Measurements from ENCODE around the gene RTKN2. TPM values are rescaled to one million over a fixed set of nuclear protein-coding genes. Genes with fewer than 3 reads are reported as not detected.

RTKN2 gene
- total RNA-seq, 2 experiments from 2014 or later = 2.2 to 2.6 TPM

- no peaks in the 10 kb centered on the region for H3K9me3 Mint-ChIP-seq (ENCODE audit: insufficient read depth)
- no peak overlapping the region for H3K27ac Mint-ChIP-seq
- ChIA-PET CTCF (interaction anchor here (1.9 to 2.3 kb wide), 2 partner anchors 27 to 178 kb away, joined by 6 to 9 read pairs; no protein-coding TSS in a partner anchor), POLR2A (no interaction called here)
- H3K27me3 Mint-ChIP-seq (ENCODE audit: low read depth) = no peaks in the 10 kb centered on the region
- no peak overlapping the region for H3K4me3 Mint-ChIP-seq
- DNase-seq = no peak
- ATAC-seq = no peak
- no peaks in the 10 kb centered on the region for H3K4me1 Mint-ChIP-seq (ENCODE audit: low read depth)
- no peaks in the 10 kb centered on the region for H3K36me3 Mint-ChIP-seq (ENCODE audit: low read depth)
Observed at GRCh38 chr10:62217683-62218082, 51.0 kb downstream of the RTKN2 start.

DNA sequence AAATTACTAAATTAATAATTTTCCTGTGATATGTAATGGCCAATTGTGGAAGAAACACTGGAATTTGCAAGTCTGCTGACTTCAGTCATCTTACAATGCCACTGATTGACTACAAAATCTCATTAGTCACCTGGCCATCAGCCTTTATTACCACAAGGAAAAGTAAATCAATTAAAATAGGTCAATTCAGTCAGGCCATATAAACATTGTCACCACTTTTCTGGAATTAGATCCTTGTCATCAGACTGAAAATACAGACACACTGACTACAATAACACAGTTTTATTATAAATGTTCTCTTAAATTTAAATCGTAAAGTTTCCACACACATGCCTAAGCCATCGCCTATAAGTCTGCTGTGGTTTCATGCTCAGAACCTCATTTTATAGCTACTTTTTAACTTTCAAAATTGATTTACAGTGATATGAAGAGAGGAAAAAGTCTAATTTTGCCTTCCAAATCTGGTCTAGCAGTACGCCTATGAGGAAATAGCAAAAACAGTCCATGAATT lies 54.2 kb downstream of the RTKN2 start:
- H3K27me3 Mint-ChIP-seq (ENCODE audit: low read depth) = no peaks in the 10 kb centered on the region
- peaks cover 3% of the 10 kb centered on the region for H3K9me3 Mint-ChIP-seq (ENCODE audit: insufficient read depth)
- H3K4me1 Mint-ChIP-seq (ENCODE audit: low read depth) = no peaks in the 10 kb centered on the region
- ChIA-PET POLR2A (no interaction called here), CTCF (no interaction called here)
- H3K4me3 Mint-ChIP-seq = no peak overlapping the region
- no peak overlapping the region for H3K27ac Mint-ChIP-seq
- peaks cover 2% of the 10 kb centered on the region for H3K36me3 Mint-ChIP-seq (ENCODE audit: low read depth)
- no peak for DNase-seq
- no peak for ATAC-seq

- H3K36me3 Mint-ChIP-seq (ENCODE audit: low read depth) = peaks cover 14% of the 10 kb centered on the region
Observed at GRCh38 chr10:62205750-62206399, 62.8 kb downstream of the RTKN2 start.

DNA sequence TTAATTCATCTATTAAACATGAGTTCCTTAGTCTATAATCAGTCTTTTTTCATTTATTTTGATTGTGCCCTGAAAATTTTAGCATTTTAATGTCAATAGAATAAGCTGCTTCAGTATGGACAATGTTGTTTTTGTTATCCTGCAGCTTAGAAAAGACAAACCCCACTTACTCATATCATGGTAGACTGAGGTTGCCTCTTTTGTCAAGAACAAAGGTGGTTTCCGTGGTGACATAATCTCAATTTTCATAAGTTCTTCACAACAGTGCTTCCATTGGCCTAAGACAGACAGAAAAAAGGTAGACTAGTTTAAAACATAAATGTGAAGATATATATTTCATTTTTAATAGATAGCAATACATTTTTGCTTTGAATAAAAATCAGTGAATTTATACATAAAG lies 69.1 kb downstream of the RTKN2 start:
- DNase-seq (no peak), ATAC-seq (peak; percentile 98)
- Mint-ChIP-seq H3K4me3 (no peak overlapping the region), H3K36me3 (ENCODE audit: low read depth) (peaks cover 19% of the 10 kb centered on the region), H3K27ac (peak overlapping the region; percentile 37), H3K27me3 (ENCODE audit: low read depth) (no peaks in the 10 kb centered on the region), H3K9me3 (ENCODE audit: insufficient read depth) (peaks cover 5% of the 10 kb centered on the region), H3K4me1 (ENCODE audit: low read depth) (peaks cover 28% of the 10 kb centered on the region)
- POLR2A ChIA-PET = interaction anchor here (0.6 to 1.6 kb wide), 4 partner anchors 16 to 152 kb away, joined by 3 to 8 read pairs (median 3); no protein-coding TSS in a partner anchor
- CTCF ChIA-PET = interaction anchor here (0.8 to 1.9 kb wide), 6 partner anchors 9 to 161 kb away, joined by 3 to 12 read pairs (median 4); no protein-coding TSS in a partner anchor

More at GRCh38 chr10:62205750-62206399, 62.8 kb downstream of the RTKN2 start:
- Mint-ChIP-seq H3K27me3 (ENCODE audit: low read depth) (no peaks in the 10 kb centered on the region), H3K4me3 (no peak overlapping the region), H3K4me1 (ENCODE audit: low read depth) (peaks cover 1% of the 10 kb centered on the region), H3K27ac (no peak overlapping the region), H3K9me3 (ENCODE audit: insufficient read depth) (peaks cover 16% of the 10 kb centered on the region)
- DNase-seq (no peak), ATAC-seq (no peak)
- ChIA-PET POLR2A (no interaction called here), CTCF (no interaction called here)

DNA sequence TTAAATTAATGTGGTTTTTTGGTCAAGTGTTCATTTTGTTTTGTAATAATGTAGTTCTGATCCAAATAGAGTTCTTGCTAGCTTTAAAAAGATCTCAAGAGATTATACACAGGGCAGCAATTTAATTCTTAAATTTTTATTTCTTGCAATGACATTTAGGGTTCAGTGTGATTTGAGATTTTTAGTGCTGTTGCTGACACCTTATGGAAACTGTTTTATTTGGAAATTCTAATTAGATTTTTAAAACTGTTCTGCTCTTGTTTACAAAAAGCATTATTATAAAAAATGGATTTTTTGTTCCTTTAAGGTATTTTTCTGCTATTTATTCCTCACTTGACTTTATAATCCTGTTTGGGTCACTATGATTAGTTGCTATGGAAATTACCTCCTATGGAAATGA lies 72.1 kb downstream of the RTKN2 start:
- peaks cover 30% of the 10 kb centered on the region for H3K4me1 Mint-ChIP-seq (ENCODE audit: low read depth)
- peaks cover 10% of the 10 kb centered on the region for H3K36me3 Mint-ChIP-seq (ENCODE audit: low read depth)
- H3K27me3 Mint-ChIP-seq (ENCODE audit: low read depth) = no peaks in the 10 kb centered on the region
- H3K4me3 Mint-ChIP-seq = no peak overlapping the region
- DNase-seq (no peak), ATAC-seq (no peak)
- POLR2A ChIA-PET = no interaction called here
- H3K27ac Mint-ChIP-seq = no peak overlapping the region
- CTCF ChIA-PET = interaction anchor here (1.5 to 2.2 kb wide), 4 partner anchors 10 to 158 kb away, joined by 3 to 12 read pairs (median 7); no protein-coding TSS in a partner anchor
- H3K9me3 Mint-ChIP-seq (ENCODE audit: insufficient read depth) = no peaks in the 10 kb centered on the region

- peaks cover 29% of the 10 kb centered on the region for H3K4me1 Mint-ChIP-seq (ENCODE audit: low read depth)
- H3K4me3 Mint-ChIP-seq = no peak overlapping the region
- H3K9me3 Mint-ChIP-seq (ENCODE audit: insufficient read depth) = no peaks in the 10 kb centered on the region
- peaks cover 10% of the 10 kb centered on the region for H3K36me3 Mint-ChIP-seq (ENCODE audit: low read depth)
- CTCF ChIA-PET = interaction anchor here (1.2 to 2.2 kb wide), 4 partner anchors 11 to 157 kb away, joined by 3 to 12 read pairs (median 6); no protein-coding TSS in a partner anchor
- H3K27me3 Mint-ChIP-seq (ENCODE audit: low read depth) = no peaks in the 10 kb centered on the region
- no peak overlapping the region for H3K27ac Mint-ChIP-seq
- DNase-seq (no peak), ATAC-seq (no peak)
- POLR2A ChIA-PET = interaction anchor here (0.6 kb wide), 1 partner anchor 294 kb away, joined by 3 read pairs; the partner anchor contains the start of gene ARID5B
Observed at GRCh38 chr10:62195675-62195926, 73.0 kb downstream of the RTKN2 start.

DNA sequence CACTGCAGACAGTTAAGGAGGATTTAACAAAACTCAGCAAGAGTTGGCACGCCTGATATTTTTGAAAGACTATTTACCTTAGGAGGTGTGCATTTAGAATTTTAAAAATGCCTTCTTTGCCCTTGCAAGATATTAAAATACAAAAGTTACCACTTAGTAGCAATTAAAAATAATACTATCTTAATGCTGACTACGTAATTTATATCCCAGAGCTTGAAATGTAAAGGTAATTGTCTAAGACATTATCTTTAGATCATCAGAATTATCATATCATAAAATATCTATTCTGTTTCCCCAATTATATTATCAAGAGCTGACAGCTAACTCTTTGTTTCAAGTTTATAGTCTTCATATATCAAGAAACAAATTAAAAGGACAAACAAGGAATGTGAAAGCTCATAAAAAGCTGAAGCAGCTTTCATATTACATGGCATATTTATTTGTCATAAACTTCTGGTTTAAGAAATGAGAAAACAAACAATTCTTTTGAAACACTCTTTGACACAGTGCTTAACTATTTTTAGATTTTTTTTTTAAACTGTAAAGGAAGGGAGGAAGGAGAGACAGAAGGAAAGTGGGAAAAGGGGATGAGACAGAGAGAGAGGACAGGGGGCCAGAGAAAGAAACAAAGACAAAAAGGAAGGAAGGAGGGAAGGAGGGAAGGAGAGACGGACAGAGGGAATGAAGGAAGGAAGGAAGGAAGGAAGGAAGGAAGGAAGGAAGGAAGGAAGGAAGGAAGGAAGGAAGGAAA lies 73.5 kb downstream of the RTKN2 start:
- no peak for ATAC-seq
- POLR2A ChIA-PET = interaction anchor here (0.6 kb wide), 1 partner anchor 293 kb away, joined by 3 read pairs; the partner anchor contains the start of gene ARID5B
- Mint-ChIP-seq H3K4me1 (ENCODE audit: low read depth) (peaks cover 29% of the 10 kb centered on the region), H3K4me3 (no peak overlapping the region), H3K27ac (peak overlapping the region; percentile 30), H3K36me3 (ENCODE audit: low read depth) (peaks cover 10% of the 10 kb centered on the region), H3K27me3 (ENCODE audit: low read depth) (no peaks in the 10 kb centered on the region), H3K9me3 (ENCODE audit: insufficient read depth) (no peaks in the 10 kb centered on the region)
- DNase-seq = no peak
- CTCF ChIA-PET = interaction anchor here (1.2 to 2.2 kb wide), 4 partner anchors 10 to 156 kb away, joined by 3 to 12 read pairs (median 6); no protein-coding TSS in a partner anchor

DNA sequence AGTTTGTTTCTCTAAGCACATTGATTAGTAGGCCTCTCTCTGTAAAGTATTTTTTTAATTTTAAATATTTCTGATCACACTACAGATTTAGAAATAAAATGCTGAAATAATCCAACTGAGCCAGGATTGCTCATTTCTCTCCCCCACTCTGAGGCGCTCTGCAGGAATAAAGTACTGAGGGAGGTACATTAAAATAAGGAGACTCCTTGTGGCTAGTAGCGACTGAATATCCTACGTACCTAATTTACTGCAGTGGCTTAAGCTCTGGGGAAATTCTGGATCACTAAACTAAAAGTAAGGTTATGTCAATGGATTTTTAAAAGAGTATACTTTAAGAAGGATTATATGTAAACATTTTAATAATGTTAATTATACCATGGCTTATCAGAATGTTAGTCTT lies 75.2 kb downstream of the RTKN2 start:
- no peak overlapping the region for H3K4me3 Mint-ChIP-seq
- no peak for DNase-seq
- peaks cover 12% of the 10 kb centered on the region for H3K36me3 Mint-ChIP-seq (ENCODE audit: low read depth)
- ChIA-PET POLR2A (no interaction called here), CTCF (no interaction called here)
- H3K4me1 Mint-ChIP-seq (ENCODE audit: low read depth) = peaks cover 20% of the 10 kb centered on the region
- no peaks in the 10 kb centered on the region for H3K27me3 Mint-ChIP-seq (ENCODE audit: low read depth)
- no peak for ATAC-seq
- H3K27ac Mint-ChIP-seq = no peak overlapping the region
- peaks cover 4% of the 10 kb centered on the region for H3K9me3 Mint-ChIP-seq (ENCODE audit: insufficient read depth)

GRCh38 chr10:62189131-62189530 lies 79.5 kb downstream of the RTKN2 start:
- H3K36me3 Mint-ChIP-seq (ENCODE audit: low read depth) = peaks cover 31% of the 10 kb centered on the region
- peaks cover 45% of the 10 kb centered on the region for H3K4me1 Mint-ChIP-seq (ENCODE audit: low read depth)
- ChIA-PET CTCF (interaction anchor here (0.7 to 1.4 kb wide), 2 partner anchors 9 to 150 kb away, joined by 3 read pairs; no protein-coding TSS in a partner anchor), POLR2A (interaction anchor here (1.7 kb wide), 1 partner anchor 140 kb away, joined by 7 read pairs; no protein-coding TSS in a partner anchor)
- DNase-seq (no peak), ATAC-seq (no peak)
- H3K27ac Mint-ChIP-seq = no peak overlapping the region
- peaks cover 9% of the 10 kb centered on the region for H3K9me3 Mint-ChIP-seq (ENCODE audit: insufficient read depth)
- H3K27me3 Mint-ChIP-seq (ENCODE audit: low read depth) = no peaks in the 10 kb centered on the region
- H3K4me3 Mint-ChIP-seq = no peak overlapping the region

DNA sequence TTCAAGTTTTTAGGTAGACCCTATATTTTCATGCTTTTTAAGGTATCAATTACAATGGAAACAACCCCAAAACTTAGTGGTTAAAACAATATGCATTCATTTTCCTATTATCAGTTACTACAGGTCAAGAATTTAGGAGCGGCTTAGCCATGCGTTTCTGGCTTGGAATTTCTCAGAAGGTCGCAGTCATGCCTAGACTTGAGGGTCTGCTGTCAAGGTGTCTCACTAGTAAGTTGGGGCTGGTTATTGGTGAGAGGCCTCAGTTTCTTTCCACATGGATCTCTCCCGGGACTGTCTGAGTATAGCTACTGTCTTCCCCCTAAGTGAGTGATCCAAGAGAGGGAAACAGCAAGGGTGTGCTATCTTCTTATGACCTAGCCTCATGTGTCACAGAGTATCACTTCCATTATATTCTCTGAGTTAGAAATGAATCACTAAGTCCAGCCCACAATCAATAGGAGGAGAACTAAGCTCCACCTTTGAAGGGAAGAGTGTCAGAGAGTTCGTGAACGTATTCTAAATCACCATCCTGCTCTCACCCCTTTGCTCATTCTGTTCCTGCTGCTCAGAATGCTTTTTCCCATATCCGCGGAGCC lies 80.5 kb downstream of the RTKN2 start:
- H3K27ac Mint-ChIP-seq = no peak overlapping the region
- ATAC-seq = no peak
- DNase-seq = no peak
- H3K9me3 Mint-ChIP-seq (ENCODE audit: insufficient read depth) = peaks cover 9% of the 10 kb centered on the region
- H3K36me3 Mint-ChIP-seq (ENCODE audit: low read depth) = peaks cover 32% of the 10 kb centered on the region
- POLR2A ChIA-PET = interaction anchor here (0.6 to 1.7 kb wide), 2 partner anchors 139 to 142 kb away, joined by 3 to 7 read pairs; no protein-coding TSS in a partner anchor
- CTCF ChIA-PET = interaction anchor here (1.0 kb wide), 1 partner anchor 149 kb away, joined by 3 read pairs; no protein-coding TSS in a partner anchor
- H3K27me3 Mint-ChIP-seq (ENCODE audit: low read depth) = no peaks in the 10 kb centered on the region
- peaks cover 55% of the 10 kb centered on the region for H3K4me1 Mint-ChIP-seq (ENCODE audit: low read depth)
- H3K4me3 Mint-ChIP-seq = no peak overlapping the region

DNA sequence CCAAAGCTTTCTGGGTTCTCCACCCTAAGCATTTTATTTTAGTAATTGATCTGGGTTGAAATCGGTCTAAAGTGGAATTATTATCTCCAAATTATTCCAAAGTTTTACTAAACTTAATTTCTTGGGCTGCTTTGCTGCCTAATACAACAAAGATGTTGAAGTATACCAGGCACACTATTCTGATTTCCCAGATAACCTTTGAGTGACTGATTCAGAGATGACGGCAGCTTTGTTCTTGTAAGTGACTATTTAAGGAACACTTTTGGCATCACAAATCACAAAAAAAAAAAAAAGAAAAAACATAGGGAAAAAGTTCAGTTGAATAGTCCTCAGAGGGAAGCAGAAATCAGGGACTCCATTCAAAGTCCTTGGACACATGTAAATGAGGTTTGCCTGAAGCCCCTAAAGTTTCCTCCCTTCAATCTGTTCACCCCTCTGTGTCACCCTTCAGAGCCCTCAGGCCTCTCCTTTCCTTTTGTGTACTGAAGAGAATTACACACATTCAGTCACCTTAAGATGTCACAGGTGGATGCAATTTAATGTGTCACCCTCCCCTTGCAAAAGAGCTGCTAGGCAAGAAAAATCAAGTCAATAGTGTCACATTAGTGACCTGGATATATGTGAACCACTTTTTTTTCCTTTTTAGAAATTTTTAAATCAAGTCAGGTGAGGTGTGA lies 81.5 kb downstream of the RTKN2 start:
- H3K36me3 Mint-ChIP-seq (ENCODE audit: low read depth) = peaks cover 33% of the 10 kb centered on the region
- no peak overlapping the region for H3K4me3 Mint-ChIP-seq
- POLR2A ChIA-PET = interaction anchor here (1.2 to 2.1 kb wide), 4 partner anchors 11 to 141 kb away, joined by 3 to 7 read pairs (median 6); no protein-coding TSS in a partner anchor
- no peaks in the 10 kb centered on the region for H3K27me3 Mint-ChIP-seq (ENCODE audit: low read depth)
- CTCF ChIA-PET = interaction anchor here (1.3 to 5.1 kb wide), 6 partner anchors 10 to 288 kb away, joined by 3 to 44 read pairs (median 4); no protein-coding TSS in a partner anchor
- H3K4me1 Mint-ChIP-seq (ENCODE audit: low read depth) = peaks cover 59% of the 10 kb centered on the region
- DNase-seq (no peak), ATAC-seq (no peak)
- no peak overlapping the region for H3K27ac Mint-ChIP-seq
- H3K9me3 Mint-ChIP-seq (ENCODE audit: insufficient read depth) = peaks cover 9% of the 10 kb centered on the region
